Astrocyte (in vitro differentiated cells and primary cell): Measurements from ENCODE around the gene AP1M1. TPM values are rescaled to one million over a fixed set of nuclear protein-coding genes. Genes with fewer than 3 reads are reported as not detected.

Experiments used
- DNase-seq: peaks from one replicate; pipeline ENCODE4 v3.0.0-alpha.2; 2010; ENCODE audit warnings: low read depth
- FAIRE-seq: peaks from 2 replicates; lab custom pipeline; 2011; peaks lifted over from hg19 to GRCh38; lab: Jason Lieb, UNC
- H2AFZ ChIP-seq: 2 replicates; pipeline ENCODE4 v1.6.0; 2012; ENCODE audit warnings: low read depth, low read length, inconsistent platforms
- H3K27ac ChIP-seq: 2 replicates; pipeline ENCODE4 v1.5.1; 2011; ENCODE audit warnings: low read depth, low read length, inconsistent platforms
- H3K27me3 ChIP-seq: 2 replicates; pipeline ENCODE4 v1.6.0; 2011; ENCODE audit warnings: low read length, inconsistent platforms; ENCODE audit not compliant: insufficient read depth
- H3K36me3 ChIP-seq: 2 replicates; pipeline ENCODE4 v1.5.1; 2011; ENCODE audit warnings: low read length, inconsistent platforms; ENCODE audit not compliant: insufficient read depth
- H3K4me1 ChIP-seq: 2 replicates; pipeline ENCODE4 v1.5.1; 2011; ENCODE audit warnings: low read length, inconsistent platforms; ENCODE audit not compliant: insufficient read depth
- H3K4me2 ChIP-seq: 2 replicates; pipeline ENCODE4 v1.6.0; 2012; ENCODE audit warnings: low read length, inconsistent platforms
- H3K4me3 ChIP-seq: 2 replicates; pipeline ENCODE4 v1.5.1; 2011; ENCODE audit warnings: low read depth, mild to moderate bottlenecking, low read length, inconsistent platforms; ENCODE audit not compliant: insufficient read depth
- H3K79me2 ChIP-seq: 2 replicates; pipeline ENCODE4 v1.6.0; 2012; ENCODE audit warnings: mild to moderate bottlenecking, low read length, inconsistent platforms; ENCODE audit not compliant: insufficient read depth
- H3K9ac ChIP-seq: 2 replicates; pipeline ENCODE4 v1.6.0; 2012; ENCODE audit warnings: mild to moderate bottlenecking, low read length, inconsistent platforms
- H3K9me3 ChIP-seq: 2 replicates; pipeline ENCODE4 v1.5.1; 2012; ENCODE audit warnings: low read depth, mild to moderate bottlenecking, low read length, inconsistent platforms; ENCODE audit not compliant: insufficient read depth
- H4K20me1 ChIP-seq: 2 replicates; pipeline ENCODE4 v1.6.0; 2012; ENCODE audit warnings: low read length, inconsistent platforms; ENCODE audit not compliant: insufficient read depth
- H3K27ac Mint-ChIP-seq: one replicate; pipeline ENCODE4 v1.8.0; 2021; ENCODE audit warnings: mild to moderate bottlenecking, mixed read lengths; ENCODE audit not compliant: unreplicated experiment
- H3K27me3 Mint-ChIP-seq: one replicate; pipeline ENCODE4 v1.8.0; 2021; ENCODE audit warnings: low read depth, mixed read lengths; ENCODE audit not compliant: unreplicated experiment
- H3K36me3 Mint-ChIP-seq: one replicate; pipeline ENCODE4 v1.8.0; 2021; ENCODE audit warnings: low read depth, mixed read lengths; ENCODE audit not compliant: unreplicated experiment
- H3K4me1 Mint-ChIP-seq: one replicate; pipeline ENCODE4 v1.8.0; 2021; ENCODE audit warnings: low read depth, mixed read lengths; ENCODE audit not compliant: unreplicated experiment
- H3K4me3 Mint-ChIP-seq: one replicate; pipeline ENCODE4 v1.8.0; 2021; ENCODE audit warnings: mild to moderate bottlenecking, moderate library complexity, mixed read lengths; ENCODE audit not compliant: unreplicated experiment
- H3K9me3 Mint-ChIP-seq: one replicate; pipeline ENCODE4 v1.8.0; 2021; ENCODE audit warnings: mild to moderate bottlenecking, mixed read lengths; ENCODE audit not compliant: unreplicated experiment
- EZH2 ChIP-seq: IDR thresholded peaks from 2 replicates; pipeline ENCODE4 v1.6.1; 2012; ENCODE audit warnings: mild to moderate bottlenecking, low read length, inconsistent platforms; ENCODE audit not compliant: insufficient read depth
- total RNA-seq: library from RNA; stranded (reverse); gene quantifications from 2 replicates; pipeline ENCODE4 v1.2.1, GENCODE V29; 2021
- TF ChIP-seq, protein P1 (sequence below): IDR thresholded peaks from 2 replicates; pipeline ENCODE4 v1.5.1; 2011; ENCODE audit warnings: low read depth, mild to moderate bottlenecking, inconsistent platforms, low read length, moderate library complexity; ENCODE audit not compliant: insufficient read depth

The AP1M1 gene
- total RNA-seq, 1 donor from 2014 or later, result 87.6 TPM

DNA sequence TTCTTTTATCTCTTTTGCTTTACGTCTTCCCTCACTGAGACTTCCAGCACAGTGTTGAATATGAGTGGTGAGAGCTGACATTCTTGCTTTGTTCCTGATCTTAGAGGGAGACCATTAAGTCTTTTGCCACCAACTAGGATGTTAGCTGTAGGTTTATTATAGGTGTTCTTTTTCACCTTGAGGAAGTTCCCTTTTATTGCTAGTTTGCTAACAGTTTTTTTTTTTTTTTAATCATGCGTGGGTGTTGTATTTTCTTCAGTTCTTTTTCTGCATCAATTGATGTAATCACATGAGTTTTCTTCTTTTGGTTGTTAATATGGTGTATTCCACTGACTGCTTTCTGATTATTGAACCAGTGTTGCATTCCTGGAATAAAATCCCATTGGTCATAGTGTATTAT is 21.1 kb downstream of the AP1M1 start:
- Histone ChIP-seq H3K27ac (no peak overlapping the region), H3K9me3 (peaks cover 24% of the 10 kb centered on the region), H3K4me2 (no peak overlapping the region), H2AFZ (no peak overlapping the region), H3K4me1 (no peaks in the 10 kb centered on the region), H4K20me1 (peaks cover 65% of the 10 kb centered on the region), H3K79me2 (peaks cover 51% of the 10 kb centered on the region), H3K9ac (no peak overlapping the region), H3K27me3 (no peaks in the 10 kb centered on the region), H3K4me3 (no peak overlapping the region), H3K36me3 (peaks cover 31% of the 10 kb centered on the region)
- Mint-ChIP-seq H3K36me3 (peaks cover 66% of the 10 kb centered on the region), H3K4me1 (no peaks in the 10 kb centered on the region), H3K4me3 (no peak overlapping the region), H3K27me3 (no peaks in the 10 kb centered on the region), H3K9me3 (peaks cover 28% of the 10 kb centered on the region), H3K27ac (no peak overlapping the region)
- no peak for DNase-seq
- TF ChIP-seq, protein P1, sequence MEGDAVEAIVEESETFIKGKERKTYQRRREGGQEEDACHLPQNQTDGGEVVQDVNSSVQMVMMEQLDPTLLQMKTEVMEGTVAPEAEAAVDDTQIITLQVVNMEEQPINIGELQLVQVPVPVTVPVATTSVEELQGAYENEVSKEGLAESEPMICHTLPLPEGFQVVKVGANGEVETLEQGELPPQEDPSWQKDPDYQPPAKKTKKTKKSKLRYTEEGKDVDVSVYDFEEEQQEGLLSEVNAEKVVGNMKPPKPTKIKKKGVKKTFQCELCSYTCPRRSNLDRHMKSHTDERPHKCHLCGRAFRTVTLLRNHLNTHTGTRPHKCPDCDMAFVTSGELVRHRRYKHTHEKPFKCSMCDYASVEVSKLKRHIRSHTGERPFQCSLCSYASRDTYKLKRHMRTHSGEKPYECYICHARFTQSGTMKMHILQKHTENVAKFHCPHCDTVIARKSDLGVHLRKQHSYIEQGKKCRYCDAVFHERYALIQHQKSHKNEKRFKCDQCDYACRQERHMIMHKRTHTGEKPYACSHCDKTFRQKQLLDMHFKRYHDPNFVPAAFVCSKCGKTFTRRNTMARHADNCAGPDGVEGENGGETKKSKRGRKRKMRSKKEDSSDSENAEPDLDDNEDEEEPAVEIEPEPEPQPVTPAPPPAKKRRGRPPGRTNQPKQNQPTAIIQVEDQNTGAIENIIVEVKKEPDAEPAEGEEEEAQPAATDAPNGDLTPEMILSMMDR, result no peak
- FAIRE-seq, result no peak

DNA sequence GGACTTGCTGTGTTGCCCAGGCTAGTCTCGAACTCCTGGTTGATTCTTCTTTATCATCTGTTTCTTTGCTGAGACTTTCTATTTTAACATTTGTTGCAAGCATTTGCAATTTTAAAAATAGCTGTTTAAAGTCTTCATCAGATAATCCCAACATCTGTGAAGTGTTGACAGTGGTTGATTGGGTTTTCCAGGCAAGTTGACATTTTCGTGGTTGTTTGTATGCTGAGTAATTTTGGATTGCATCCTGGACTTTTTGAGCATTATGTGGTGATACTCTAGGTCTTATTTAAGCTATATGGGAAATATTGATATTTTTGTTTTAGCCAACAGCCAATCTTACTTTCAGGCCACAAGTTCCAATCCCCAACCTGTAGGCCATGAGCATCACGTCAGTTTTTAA is 25.1 kb downstream of the AP1M1 start:
- no peak overlapping the region for H3K4me3 Mint-ChIP-seq
- FAIRE-seq (no peak), DNase-seq (no peak)
- H4K20me1 ChIP-seq, result peaks cover 58% of the 10 kb centered on the region
- peaks cover 52% of the 10 kb centered on the region for H3K36me3 Mint-ChIP-seq
- H3K4me3 ChIP-seq, result no peak overlapping the region
- H3K4me1 ChIP-seq, result no peaks in the 10 kb centered on the region
- H3K27me3 ChIP-seq, result no peaks in the 10 kb centered on the region
- H3K27ac Mint-ChIP-seq, result no peak overlapping the region
- peaks cover 24% of the 10 kb centered on the region for H3K9me3 ChIP-seq
- no peak overlapping the region for H3K9ac ChIP-seq
- H3K79me2 ChIP-seq, result peaks cover 39% of the 10 kb centered on the region
- no peaks in the 10 kb centered on the region for H3K27me3 Mint-ChIP-seq
- peaks cover 28% of the 10 kb centered on the region for H3K36me3 ChIP-seq
- H3K9me3 Mint-ChIP-seq, result peaks cover 26% of the 10 kb centered on the region
- no peak for TF ChIP-seq EZH2
- TF ChIP-seq, protein P1, result no peak
- no peaks in the 10 kb centered on the region for H3K4me1 Mint-ChIP-seq
- H3K4me2 ChIP-seq, result no peak overlapping the region
- no peak overlapping the region for H3K27ac ChIP-seq
- no peak overlapping the region for H2AFZ ChIP-seq

DNA sequence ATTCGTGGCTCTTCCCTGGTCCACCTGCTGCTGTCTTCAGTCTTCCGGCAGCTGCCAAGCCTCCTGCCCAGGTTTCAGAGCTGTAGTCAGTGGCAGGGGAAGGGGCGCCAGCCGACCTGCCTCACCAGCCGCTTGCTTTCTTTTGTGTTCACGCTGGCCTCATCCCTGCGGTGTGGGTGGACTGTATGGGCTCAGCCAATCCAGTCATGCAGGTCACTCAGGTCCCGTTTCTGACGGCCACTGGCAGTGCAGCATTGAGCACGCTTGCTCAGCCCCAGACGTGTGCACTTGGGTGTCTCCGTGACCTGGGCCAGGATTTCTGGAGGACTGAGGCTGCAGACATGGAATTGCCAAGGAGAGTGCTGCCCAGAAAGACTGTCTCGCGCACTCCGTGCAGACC is 26.0 kb downstream of the AP1M1 start:
- H3K4me2 ChIP-seq, result no peak overlapping the region
- FAIRE-seq (no peak), DNase-seq (no peak)
- Mint-ChIP-seq H3K36me3 (peaks cover 46% of the 10 kb centered on the region), H3K27me3 (no peaks in the 10 kb centered on the region), H3K27ac (no peak overlapping the region), H3K4me3 (no peak overlapping the region), H3K4me1 (no peaks in the 10 kb centered on the region), H3K9me3 (peaks cover 25% of the 10 kb centered on the region)
- no peak overlapping the region for H2AFZ ChIP-seq
- TF ChIP-seq EZH2, result no peak
- TF ChIP-seq, protein P1, result no peak
- H3K79me2 ChIP-seq, result peaks cover 32% of the 10 kb centered on the region
- H3K4me1 ChIP-seq, result no peaks in the 10 kb centered on the region
- peaks cover 32% of the 10 kb centered on the region for H3K36me3 ChIP-seq
- H3K4me3 ChIP-seq, result no peak overlapping the region
- H3K9ac ChIP-seq, result no peak overlapping the region
- H3K27ac ChIP-seq, result no peak overlapping the region
- H3K9me3 ChIP-seq, result peaks cover 22% of the 10 kb centered on the region
- no peaks in the 10 kb centered on the region for H3K27me3 ChIP-seq
- peaks cover 49% of the 10 kb centered on the region for H4K20me1 ChIP-seq
